Breast epithelium (tissue), 3 donors: ENCODE data around the gene CNEP1R1.

Source experiments
- CTCF ChIP-seq, 3 donors: fragments of 450-650 bp; IDR thresholded peaks; one replicate each; pipeline ENCODE4 v1.5.1; 2016 to 2017; ENCODE audit warnings: antibody characterized with exemption in 3 of 3, mild to moderate bottlenecking in 3 of 3, moderate library complexity in 3 of 3
- POLR2A ChIP-seq: fragments of 450-650 bp; IDR thresholded peaks from one replicate; pipeline ENCODE4 v1.6.1; 2016; ENCODE audit warnings: antibody characterized with exemption, mild to moderate bottlenecking, moderate library complexity
- POLR2AphosphoS5 ChIP-seq, 3 donors: sonication (generic); formaldehyde crosslinking; IDR thresholded peaks; one replicate each; pipeline ENCODE4 v1.6.1; 2017; ENCODE audit warnings: antibody characterized with exemption in 3 of 3

- TF ChIP-seq POLR2AphosphoS5 (IDR thresholded peaks at IDR 0.05) (no peak), CTCF (IDR thresholded peaks at IDR 0.05) (no peak), POLR2A (no peak)
Observed at GRCh38 chr16:50017553-50017952, 7.5 kb upstream of the CNEP1R1 start.
